NCI-H510A treated with DMSO at 0.1 percent for 48 hours (cell line): ENCODE measurements around the gene PHKB.

Experiments
- DNase-seq: peaks from one replicate; lab custom pipeline; 2025; lab: John Stamatoyannopoulos, UW

PHKB gene

GRCh38 chr16:47693226-47693625 lies 232.1 kb downstream of the PHKB start:
- DNase-seq = no peak

- no peak for DNase-seq
These were observed 233.4 kb downstream of the PHKB start for GRCh38 chr16:47694543-47694942.

- DNase-seq = no peak
These were observed 234.6 kb downstream of the PHKB start for GRCh38 chr16:47695756-47696155.

- no peak for DNase-seq
These were observed 236.7 kb downstream of the PHKB start for GRCh38 chr16:47697826-47698225.

GRCh38 chr16:47699106-47699505 lies 238.0 kb downstream of the PHKB start:
- no peak for DNase-seq

- no peak for DNase-seq
These were observed 239.9 kb downstream of the PHKB start for GRCh38 chr16:47700857-47701587.

GRCh38 chr16:47705266-47705665 lies 244.1 kb downstream of the PHKB start:
- DNase-seq = no peak

GRCh38 chr16:47711809-47712208 lies 250.7 kb downstream of the PHKB start:
- no peak for DNase-seq

- DNase-seq = no peak
These were observed 251.4 kb downstream of the PHKB start for GRCh38 chr16:47712276-47713224.

- no peak for DNase-seq
These were observed 252.1 kb downstream of the PHKB start for GRCh38 chr16:47713225-47713595.

- DNase-seq = peak; percentile 13
These were observed 254.4 kb downstream of the PHKB start for GRCh38 chr16:47715442-47716083.

GRCh38 chr16:47716571-47716970 lies 255.4 kb downstream of the PHKB start:
- DNase-seq = no peak

- DNase-seq = no peak
These were observed 258.6 kb downstream of the PHKB start for GRCh38 chr16:47719713-47720112.

GRCh38 chr16:47721006-47721637 lies 260.0 kb downstream of the PHKB start:
- DNase-seq = peak; percentile 4

GRCh38 chr16:47722046-47722445 lies 260.9 kb downstream of the PHKB start:
- DNase-seq = no peak

- DNase-seq = no peak
These were observed 263.1 kb downstream of the PHKB start for GRCh38 chr16:47724115-47724785.

GRCh38 chr16:47725188-47725695 lies 264.1 kb downstream of the PHKB start:
- no peak for DNase-seq

GRCh38 chr16:47726031-47726675 lies 265.0 kb downstream of the PHKB start:
- DNase-seq = no peak

GRCh38 chr16:47727131-47727530 lies 266.0 kb downstream of the PHKB start:
- no peak for DNase-seq

GRCh38 chr16:47728205-47728604 lies 267.1 kb downstream of the PHKB start:
- DNase-seq = no peak

- DNase-seq = no peak
These were observed 268.6 kb downstream of the PHKB start for GRCh38 chr16:47729701-47730100.
